ENCODE data around the gene HOXA13.

HOXA13 gene

DNA sequence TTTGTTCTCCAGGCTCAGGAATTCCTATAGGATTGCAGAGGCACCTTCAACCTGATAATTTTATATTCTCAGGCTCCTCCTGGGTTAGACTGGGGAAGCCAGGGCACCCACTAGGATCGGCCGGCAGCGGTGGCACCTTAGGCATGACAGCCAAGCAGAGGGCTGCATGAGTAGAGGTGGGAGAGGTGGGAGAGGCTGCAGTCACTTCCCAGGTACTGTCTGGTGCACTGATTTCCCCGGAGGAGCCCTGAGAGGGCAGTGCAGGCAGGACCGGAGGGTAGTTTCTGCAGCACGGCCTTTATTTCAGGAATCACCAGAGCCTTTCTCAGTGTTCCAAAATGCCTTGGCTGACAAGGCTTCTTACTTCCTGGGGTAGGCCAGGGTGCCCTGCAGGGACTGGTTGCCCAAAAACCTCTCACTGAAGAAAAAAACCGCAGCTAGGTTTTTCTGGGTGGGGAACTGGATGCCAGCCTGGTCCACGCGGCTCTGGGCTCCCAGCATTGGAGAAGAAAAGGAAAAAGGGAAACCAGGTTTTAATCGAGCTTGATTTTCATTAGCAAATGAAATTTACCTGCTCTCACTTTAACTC, 3.6 kb upstream of the HOXA13 start:
- no peaks in the 10 kb centered on the region for H3K36me3 ChIP-seq (ENCODE audit: control insufficient read depth, insufficient read depth, low read length, severe bottlenecking)
- no peak overlapping the region for H3K9ac ChIP-seq (ENCODE audit: low read length)
- no peak for DNase-seq (ENCODE audit: low read depth)
- H3K4me3 ChIP-seq (ENCODE audit: low read length), result no peak overlapping the region
- peaks cover 80% of the 10 kb centered on the region for H3K27me3 ChIP-seq (replicated peaks; ENCODE audit: control insufficient read depth, insufficient read depth, low read length)
- no peaks in the 10 kb centered on the region for H3K9me3 ChIP-seq (ENCODE audit: control insufficient read depth, low read length)
- peaks cover 6% of the 10 kb centered on the region for H3K4me1 ChIP-seq (ENCODE audit: control insufficient read depth, insufficient read depth, low read length)

DNA sequence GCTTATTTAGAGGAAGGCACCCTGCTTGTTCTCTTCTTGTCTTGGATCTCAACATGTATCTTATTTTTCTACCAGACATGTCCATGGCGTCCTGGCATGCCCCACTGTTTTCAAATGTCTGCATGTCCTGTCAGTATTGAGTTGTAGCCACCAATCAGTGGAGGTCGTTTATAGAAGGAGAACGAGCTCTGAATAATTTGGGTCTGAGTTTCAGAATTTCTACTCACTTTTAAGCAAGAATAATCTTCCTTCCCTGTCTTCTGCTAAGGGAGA, 2.9 kb upstream of the HOXA13 start:
- DNase-seq (ENCODE audit: low read depth), result no peak
- no peak overlapping the region for H3K4me3 ChIP-seq (ENCODE audit: low read length)

DNA sequence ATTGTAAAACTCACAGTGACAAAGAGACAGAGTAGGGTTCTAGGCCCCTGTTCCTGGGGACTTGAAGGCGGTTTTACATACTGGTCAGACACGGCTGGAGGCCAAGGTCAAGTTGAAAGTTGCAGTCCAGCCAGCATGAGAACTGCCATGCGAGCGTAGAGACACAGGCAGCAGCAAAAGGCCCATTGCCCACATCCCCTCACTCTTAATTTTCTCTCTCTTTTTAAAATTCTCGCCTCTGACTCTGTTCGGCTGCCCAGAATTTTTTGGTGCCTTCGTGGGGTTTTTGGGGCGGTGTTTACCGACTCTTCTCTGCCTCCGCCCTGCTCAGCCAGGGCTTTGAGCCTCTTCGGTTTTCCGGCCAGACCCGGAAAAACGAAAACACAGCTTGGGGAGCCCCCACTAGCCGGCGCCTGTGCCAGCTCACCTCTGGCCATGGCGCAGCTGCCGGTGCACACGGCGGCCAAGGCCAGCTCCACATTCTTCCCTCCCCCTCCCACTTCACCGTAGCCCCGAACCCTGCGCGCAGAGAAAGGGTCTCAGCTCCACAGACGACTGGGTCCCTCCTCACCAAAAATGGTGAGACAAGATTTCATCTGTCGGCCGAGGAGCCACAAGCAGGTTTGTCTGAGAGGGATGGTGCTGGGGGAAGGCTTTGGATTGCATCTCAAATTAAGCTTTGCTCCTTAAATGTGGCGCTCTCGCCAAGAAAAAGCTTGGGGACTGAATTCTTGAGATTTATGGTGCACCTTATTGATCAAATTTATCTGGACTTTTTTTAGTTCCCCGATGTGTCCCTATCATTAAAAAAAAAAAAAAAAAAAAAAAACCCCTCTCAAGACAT, 2.3 kb upstream of the HOXA13 start:
- Histone ChIP-seq H3K9ac (ENCODE audit: low read length) (no peak overlapping the region), H3K4me1 (ENCODE audit: control insufficient read depth, insufficient read depth, low read length) (peaks cover 6% of the 10 kb centered on the region), H3K9me3 (ENCODE audit: control insufficient read depth, low read length) (no peaks in the 10 kb centered on the region), H3K36me3 (ENCODE audit: control insufficient read depth, insufficient read depth, low read length, severe bottlenecking) (no peaks in the 10 kb centered on the region), H3K4me3 (ENCODE audit: low read length) (no peak overlapping the region), H3K27me3 (replicated peaks; ENCODE audit: control insufficient read depth, insufficient read depth, low read length) (peaks cover 88% of the 10 kb centered on the region)
- DNase-seq (ENCODE audit: low read depth), result no peak

More for the DNA sequence above, 2.9 kb upstream of the HOXA13 start:
- H3K9me3 ChIP-seq (ENCODE audit: control insufficient read depth, low read length), result no peaks in the 10 kb centered on the region
- peaks cover 6% of the 10 kb centered on the region for H3K4me1 ChIP-seq (ENCODE audit: control insufficient read depth, insufficient read depth, low read length)
- H3K27me3 ChIP-seq (replicated peaks; ENCODE audit: control insufficient read depth, insufficient read depth, low read length), result peaks cover 83% of the 10 kb centered on the region
- H3K9ac ChIP-seq (ENCODE audit: low read length), result no peak overlapping the region
- no peaks in the 10 kb centered on the region for H3K36me3 ChIP-seq (ENCODE audit: control insufficient read depth, insufficient read depth, low read length, severe bottlenecking)

DNA sequence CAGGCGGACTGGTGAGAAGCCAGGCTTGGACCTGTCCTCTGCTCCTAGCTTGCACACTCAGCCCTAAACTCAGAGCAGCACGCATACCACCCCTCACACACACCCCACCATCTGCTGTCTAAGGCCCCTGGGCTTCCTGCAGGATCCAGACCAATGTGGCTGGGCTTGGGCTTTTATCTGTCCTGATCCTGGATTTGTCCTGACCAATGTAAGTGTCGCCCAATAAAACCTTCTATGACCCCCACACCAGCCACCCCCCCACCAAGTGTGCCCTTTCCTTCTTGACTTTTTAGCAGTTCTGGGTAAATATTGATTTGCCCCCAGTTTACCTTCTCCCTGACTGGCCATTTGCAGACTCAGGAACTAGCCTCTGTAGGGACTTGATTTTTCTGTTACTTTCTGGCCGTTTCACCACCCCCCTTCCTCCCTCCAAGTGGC, 1.7 kb upstream of the HOXA13 start:
- Histone ChIP-seq H3K4me1 (ENCODE audit: control insufficient read depth, insufficient read depth, low read length) (peaks cover 6% of the 10 kb centered on the region), H3K9me3 (ENCODE audit: control insufficient read depth, low read length) (no peaks in the 10 kb centered on the region), H3K9ac (ENCODE audit: low read length) (no peak overlapping the region), H3K4me3 (ENCODE audit: low read length) (no peak overlapping the region), H3K27me3 (replicated peaks; ENCODE audit: control insufficient read depth, insufficient read depth, low read length) (peaks cover 86% of the 10 kb centered on the region), H3K36me3 (ENCODE audit: control insufficient read depth, insufficient read depth, low read length, severe bottlenecking) (no peaks in the 10 kb centered on the region)
- no peak for DNase-seq (ENCODE audit: low read depth)

DNA sequence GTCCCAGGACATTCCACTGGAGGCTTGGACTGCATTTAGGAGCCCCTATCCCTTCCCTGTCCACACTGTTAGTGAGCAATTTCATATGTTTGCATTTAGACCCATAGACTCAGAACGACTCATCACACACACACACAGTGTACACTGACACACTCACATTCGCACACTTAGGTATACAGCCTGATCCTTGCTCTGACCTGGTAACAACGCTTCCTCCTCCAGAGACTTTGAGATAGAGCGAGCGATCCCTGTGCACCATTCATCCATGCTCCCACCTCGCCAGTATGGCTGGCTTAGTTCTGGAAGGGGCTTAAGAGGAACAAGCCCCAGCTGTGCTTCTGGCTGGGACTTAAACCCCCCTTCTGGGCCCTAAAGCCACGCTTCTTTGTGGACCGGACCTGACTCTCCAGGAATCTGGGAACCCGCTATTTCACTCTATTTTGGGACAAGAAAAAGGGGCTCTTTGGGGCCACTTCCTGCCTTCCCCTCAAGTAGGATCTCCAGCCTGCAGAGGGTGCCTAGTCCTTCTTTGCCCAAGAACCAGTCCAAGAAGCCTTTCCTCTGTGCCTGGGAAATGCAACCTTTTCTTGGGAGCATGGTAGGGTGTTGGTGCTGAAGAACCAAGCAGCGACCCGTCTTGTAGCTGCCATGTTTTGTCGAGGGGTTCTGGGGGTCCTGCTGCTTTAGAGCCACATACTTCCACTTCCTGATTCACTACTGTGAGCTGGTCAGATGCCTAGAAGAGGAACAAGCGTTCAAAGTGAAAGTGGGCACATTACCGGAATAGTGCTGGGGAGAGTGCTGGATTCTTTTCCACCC, 1.1 kb upstream of the HOXA13 start:
- H3K9ac ChIP-seq (ENCODE audit: low read length), result no peak overlapping the region
- H3K4me1 ChIP-seq (ENCODE audit: control insufficient read depth, insufficient read depth, low read length), result peaks cover 6% of the 10 kb centered on the region
- H3K4me3 ChIP-seq (ENCODE audit: low read length), result peak overlapping the region; percentile 69
- H3K27me3 ChIP-seq (replicated peaks; ENCODE audit: control insufficient read depth, insufficient read depth, low read length), result peaks cover 84% of the 10 kb centered on the region
- no peaks in the 10 kb centered on the region for H3K9me3 ChIP-seq (ENCODE audit: control insufficient read depth, low read length)
- DNase-seq (ENCODE audit: low read depth), result no peak
- no peaks in the 10 kb centered on the region for H3K36me3 ChIP-seq (ENCODE audit: control insufficient read depth, insufficient read depth, low read length, severe bottlenecking)

DNA sequence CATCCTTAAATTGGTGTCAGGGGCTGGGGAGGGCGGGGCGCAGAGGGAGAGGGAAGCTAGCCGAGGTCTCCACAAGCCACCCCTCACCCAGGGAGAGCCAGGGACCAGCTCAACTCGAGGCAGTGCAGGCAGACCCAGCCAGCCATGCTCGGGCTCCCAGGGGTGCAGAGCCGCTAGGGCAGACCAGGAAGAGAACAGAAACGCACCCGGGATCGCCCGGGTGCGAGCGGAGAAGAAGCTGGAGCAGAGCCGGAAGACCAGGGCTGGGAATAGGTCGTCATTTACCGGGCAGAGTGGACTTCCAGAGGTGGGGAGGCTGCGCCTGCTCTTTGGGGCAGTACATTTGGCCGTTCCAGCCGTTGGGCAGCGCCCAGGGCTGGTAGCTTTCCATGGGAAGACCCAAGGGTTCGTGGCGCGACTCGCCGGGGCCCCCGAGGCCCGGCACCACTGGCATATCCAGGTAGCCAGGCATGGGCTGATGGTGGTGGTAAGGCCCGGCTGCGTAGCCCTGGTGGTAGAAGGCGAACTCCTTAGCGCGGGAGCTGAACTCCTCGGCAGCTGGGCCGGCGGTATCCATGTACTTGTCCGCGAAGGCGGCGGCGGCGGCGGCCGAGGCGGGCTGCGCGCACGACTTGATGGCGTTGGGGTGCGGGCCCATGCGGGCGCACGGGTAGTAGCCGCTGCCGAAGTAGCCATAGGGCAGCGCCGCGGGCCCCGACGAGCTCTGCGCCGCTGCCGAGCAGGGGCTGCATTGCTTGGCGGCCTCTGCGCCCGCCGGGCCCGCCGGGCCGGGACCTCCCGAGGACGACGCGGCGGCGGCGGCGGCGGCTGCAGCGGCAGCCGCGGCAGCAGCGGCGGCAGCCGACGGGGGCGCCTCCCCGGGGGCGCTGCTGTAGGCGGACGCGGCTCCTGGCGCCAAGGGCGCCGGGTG, 755 bp downstream of the HOXA13 start:
- no peaks in the 10 kb centered on the region for H3K9me3 ChIP-seq (ENCODE audit: control insufficient read depth, low read length)
- H3K4me3 ChIP-seq (ENCODE audit: low read length), result peak overlapping the region; percentile 71
- no peaks in the 10 kb centered on the region for H3K4me1 ChIP-seq (ENCODE audit: control insufficient read depth, insufficient read depth, low read length)
- no peaks in the 10 kb centered on the region for H3K36me3 ChIP-seq (ENCODE audit: control insufficient read depth, insufficient read depth, low read length, severe bottlenecking)
- H3K9ac ChIP-seq (ENCODE audit: low read length), result no peak overlapping the region
- no peak for DNase-seq (ENCODE audit: low read depth)
- H3K27me3 ChIP-seq (replicated peaks; ENCODE audit: control insufficient read depth, insufficient read depth, low read length), result peaks cover 66% of the 10 kb centered on the region

DNA sequence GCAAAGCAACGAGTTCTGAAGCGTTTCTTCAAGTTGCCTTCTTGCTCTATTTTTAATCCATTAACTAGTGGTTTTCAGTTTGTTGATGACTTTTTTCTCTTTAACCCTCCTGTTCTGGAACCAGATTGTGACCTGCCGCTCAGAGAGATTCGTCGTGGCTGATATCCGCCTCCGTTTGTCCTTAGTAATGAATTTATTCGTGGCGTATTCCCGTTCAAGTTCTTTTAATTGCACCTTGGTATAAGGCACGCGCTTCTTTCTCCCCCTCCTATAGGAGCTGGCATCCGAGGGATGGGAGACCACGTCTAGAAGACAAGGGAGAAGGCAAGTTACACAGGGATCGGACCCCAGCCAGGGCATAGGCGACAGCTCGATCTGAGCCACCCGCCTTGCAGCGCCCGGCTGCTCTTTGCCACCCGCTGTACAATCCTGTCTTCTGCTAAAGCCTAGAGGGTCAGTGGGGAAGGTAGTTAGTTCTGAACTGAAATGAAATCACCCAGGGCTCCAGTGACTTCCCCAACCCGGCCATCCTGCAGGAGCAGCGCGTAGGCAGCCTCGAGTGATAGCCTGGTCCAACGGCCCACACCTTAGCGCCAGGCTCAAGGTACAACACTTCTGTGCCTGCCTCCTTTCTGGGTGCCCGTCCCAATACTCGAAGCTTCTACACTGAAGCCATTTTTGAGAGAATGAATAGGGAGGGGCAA, 1.6 kb downstream of the HOXA13 start:
- Histone ChIP-seq H3K4me3 (ENCODE audit: low read length) (peak overlapping the region; percentile 71), H3K9me3 (ENCODE audit: control insufficient read depth, low read length) (no peaks in the 10 kb centered on the region), H3K36me3 (ENCODE audit: control insufficient read depth, insufficient read depth, low read length, severe bottlenecking) (no peaks in the 10 kb centered on the region), H3K9ac (ENCODE audit: low read length) (no peak overlapping the region), H3K27me3 (replicated peaks; ENCODE audit: control insufficient read depth, insufficient read depth, low read length) (peaks cover 58% of the 10 kb centered on the region), H3K4me1 (ENCODE audit: control insufficient read depth, insufficient read depth, low read length) (no peaks in the 10 kb centered on the region)
- DNase-seq (ENCODE audit: low read depth), result no peak

DNA sequence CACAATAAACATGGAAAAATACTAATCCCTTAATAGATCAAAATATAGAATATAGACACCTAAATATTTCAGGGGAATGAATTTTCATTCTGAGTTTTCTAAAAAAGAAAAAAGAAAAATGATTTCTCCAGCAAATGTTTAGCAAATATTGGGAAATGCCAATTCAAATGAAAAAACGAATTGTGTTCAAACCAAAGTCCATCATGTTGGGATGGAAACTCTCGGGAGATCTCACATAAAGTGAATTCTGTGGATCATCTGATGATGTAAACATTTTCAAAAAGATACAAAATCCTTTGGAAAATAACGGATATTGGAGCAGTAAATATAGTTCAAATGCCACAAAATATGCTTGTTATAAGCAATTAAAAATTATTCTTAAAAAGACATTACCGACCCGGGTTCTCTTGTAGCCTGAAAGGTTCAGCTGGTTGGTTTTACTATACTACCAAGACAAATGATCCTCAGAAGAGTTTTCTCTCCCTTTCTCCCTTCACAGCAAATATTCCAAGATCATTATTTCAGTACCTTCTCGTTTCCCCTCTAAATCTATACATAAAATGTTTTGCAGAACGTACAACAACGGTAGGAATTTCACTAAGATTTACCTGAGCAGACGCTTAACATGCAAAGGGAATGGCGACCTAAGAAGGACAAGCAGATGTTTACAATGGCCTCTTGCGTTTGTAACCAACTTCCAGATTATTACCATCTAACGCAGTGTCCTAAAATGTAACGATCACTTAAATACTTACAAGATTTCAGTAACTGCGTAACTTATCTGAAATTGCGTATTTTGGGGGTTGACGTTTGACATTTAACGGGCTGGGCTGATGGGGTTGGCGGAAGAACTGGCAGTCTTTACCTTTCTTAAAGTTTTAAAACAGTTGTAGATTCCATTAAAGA, 2.5 kb downstream of the HOXA13 start:
- Histone ChIP-seq H3K27me3 (replicated peaks; ENCODE audit: control insufficient read depth, insufficient read depth, low read length) (peaks cover 49% of the 10 kb centered on the region), H3K4me3 (ENCODE audit: low read length) (no peak overlapping the region), H3K9ac (ENCODE audit: low read length) (no peak overlapping the region), H3K36me3 (ENCODE audit: control insufficient read depth, insufficient read depth, low read length, severe bottlenecking) (no peaks in the 10 kb centered on the region), H3K9me3 (ENCODE audit: control insufficient read depth, low read length) (no peaks in the 10 kb centered on the region), H3K4me1 (ENCODE audit: control insufficient read depth, insufficient read depth, low read length) (no peaks in the 10 kb centered on the region)
- DNase-seq (ENCODE audit: low read depth), result no peak

DNA sequence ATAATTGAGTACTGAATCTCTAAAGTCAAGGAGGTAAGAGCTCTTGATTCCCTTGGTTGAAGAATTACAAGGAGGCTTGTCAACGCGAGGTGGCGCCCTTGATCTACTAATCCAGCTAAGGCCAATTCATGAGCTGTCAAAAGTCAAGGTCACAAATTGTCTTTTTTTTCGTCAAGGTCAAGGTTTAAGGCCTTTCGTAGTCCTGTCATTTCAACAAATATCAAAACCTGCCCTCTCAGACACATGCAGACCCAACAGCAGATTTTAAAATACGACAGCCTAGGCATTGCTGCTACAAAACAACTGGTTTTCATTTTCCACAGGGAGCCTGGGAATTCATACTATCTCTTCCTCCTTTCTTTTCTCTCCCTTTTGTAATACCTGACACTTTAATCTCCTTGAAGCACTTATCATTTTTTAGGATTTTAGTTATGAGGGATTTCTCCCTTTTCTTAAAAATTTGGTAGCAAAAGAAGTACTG, 3.6 kb downstream of the HOXA13 start:
- DNase-seq (ENCODE audit: low read depth), result peak; percentile 90
- H3K4me1 ChIP-seq (ENCODE audit: control insufficient read depth, insufficient read depth, low read length), result no peaks in the 10 kb centered on the region
- peaks cover 38% of the 10 kb centered on the region for H3K27me3 ChIP-seq (replicated peaks; ENCODE audit: control insufficient read depth, insufficient read depth, low read length)

More for the DNA sequence above, 3.6 kb downstream of the HOXA13 start:
- no peak overlapping the region for H3K9ac ChIP-seq (ENCODE audit: low read length)
- no peak overlapping the region for H3K4me3 ChIP-seq (ENCODE audit: low read length)
- no peaks in the 10 kb centered on the region for H3K36me3 ChIP-seq (ENCODE audit: control insufficient read depth, insufficient read depth, low read length, severe bottlenecking)
- H3K9me3 ChIP-seq (ENCODE audit: control insufficient read depth, low read length), result no peaks in the 10 kb centered on the region
